GM12872 (cell line): ENCODE data around the gene RAD51B.
A peak's percentile ranks its signal among the peaks of the same experiment; 100 is the strongest.

Source experiments
- TF ChIP-seq, protein P1 (sequence below): IDR thresholded peaks from 3 replicates; pipeline ENCODE4 v1.5.1; 2011; ENCODE audit warnings: low read depth, mild to moderate bottlenecking, low read length, moderate library complexity; ENCODE audit not compliant: insufficient read depth

Gene RAD51B

DNA sequence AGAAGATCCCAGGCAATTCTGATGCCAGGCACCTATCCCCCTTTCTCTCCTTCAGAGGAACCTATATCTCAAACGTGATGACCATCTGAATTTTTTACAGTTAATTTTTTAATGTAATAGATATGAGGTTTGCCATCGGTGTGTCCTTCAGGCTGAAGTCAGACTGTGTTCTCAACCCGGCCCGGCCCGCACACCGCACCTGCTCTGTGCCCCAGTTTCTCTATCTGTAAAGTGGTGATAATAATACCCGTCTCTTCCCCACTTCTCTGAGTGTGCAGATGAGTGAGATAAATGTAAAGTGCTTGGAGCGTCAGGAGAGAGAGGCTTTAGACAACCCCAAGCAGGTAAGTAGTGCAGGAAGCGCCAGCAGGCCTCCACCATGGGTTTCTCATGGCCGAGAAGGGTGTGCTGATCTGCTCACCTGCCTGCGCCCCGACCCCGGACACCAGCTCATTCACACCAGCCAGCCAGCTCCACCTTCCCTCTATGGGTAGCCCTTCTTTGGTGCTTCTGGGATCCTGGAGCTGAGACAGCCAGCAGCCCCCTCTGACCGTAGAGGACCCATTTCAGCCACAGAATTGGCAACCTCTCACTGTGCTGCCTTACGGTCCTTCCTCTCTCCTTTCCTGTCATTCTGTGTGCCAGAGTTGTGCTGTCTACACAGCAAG is 893.3 kb downstream of the RAD51B start:
- TF ChIP-seq, protein P1, sequence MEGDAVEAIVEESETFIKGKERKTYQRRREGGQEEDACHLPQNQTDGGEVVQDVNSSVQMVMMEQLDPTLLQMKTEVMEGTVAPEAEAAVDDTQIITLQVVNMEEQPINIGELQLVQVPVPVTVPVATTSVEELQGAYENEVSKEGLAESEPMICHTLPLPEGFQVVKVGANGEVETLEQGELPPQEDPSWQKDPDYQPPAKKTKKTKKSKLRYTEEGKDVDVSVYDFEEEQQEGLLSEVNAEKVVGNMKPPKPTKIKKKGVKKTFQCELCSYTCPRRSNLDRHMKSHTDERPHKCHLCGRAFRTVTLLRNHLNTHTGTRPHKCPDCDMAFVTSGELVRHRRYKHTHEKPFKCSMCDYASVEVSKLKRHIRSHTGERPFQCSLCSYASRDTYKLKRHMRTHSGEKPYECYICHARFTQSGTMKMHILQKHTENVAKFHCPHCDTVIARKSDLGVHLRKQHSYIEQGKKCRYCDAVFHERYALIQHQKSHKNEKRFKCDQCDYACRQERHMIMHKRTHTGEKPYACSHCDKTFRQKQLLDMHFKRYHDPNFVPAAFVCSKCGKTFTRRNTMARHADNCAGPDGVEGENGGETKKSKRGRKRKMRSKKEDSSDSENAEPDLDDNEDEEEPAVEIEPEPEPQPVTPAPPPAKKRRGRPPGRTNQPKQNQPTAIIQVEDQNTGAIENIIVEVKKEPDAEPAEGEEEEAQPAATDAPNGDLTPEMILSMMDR, result no peak

DNA sequence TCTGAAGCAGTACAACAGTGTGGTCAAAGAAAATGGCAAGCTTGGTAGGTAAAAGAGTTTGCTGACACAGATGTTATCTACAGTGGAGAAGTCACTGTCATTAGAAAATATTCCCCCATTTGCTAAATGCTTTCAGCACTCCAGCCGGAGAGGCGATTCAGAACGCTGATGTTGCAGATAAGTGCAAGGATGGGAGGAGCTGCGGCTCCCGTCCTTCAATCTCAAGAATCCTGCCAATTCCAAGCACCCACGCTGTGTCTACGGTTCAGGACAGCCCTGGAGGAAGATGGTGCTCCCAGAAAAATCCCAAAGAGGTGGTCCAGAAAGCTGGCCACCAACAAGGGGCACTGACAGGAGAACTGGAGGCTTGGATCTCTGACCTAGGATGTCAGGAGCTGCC is 894.2 kb downstream of the RAD51B start:
- TF ChIP-seq, protein P1, result no peak

GRCh38 chr14:68714991-68715924 is 895.7 kb downstream of the RAD51B start:
- TF ChIP-seq, protein P1, result no peak

GRCh38 chr14:68716698-68717097 is 897.1 kb downstream of the RAD51B start:
- TF ChIP-seq, protein P1, result no peak

DNA sequence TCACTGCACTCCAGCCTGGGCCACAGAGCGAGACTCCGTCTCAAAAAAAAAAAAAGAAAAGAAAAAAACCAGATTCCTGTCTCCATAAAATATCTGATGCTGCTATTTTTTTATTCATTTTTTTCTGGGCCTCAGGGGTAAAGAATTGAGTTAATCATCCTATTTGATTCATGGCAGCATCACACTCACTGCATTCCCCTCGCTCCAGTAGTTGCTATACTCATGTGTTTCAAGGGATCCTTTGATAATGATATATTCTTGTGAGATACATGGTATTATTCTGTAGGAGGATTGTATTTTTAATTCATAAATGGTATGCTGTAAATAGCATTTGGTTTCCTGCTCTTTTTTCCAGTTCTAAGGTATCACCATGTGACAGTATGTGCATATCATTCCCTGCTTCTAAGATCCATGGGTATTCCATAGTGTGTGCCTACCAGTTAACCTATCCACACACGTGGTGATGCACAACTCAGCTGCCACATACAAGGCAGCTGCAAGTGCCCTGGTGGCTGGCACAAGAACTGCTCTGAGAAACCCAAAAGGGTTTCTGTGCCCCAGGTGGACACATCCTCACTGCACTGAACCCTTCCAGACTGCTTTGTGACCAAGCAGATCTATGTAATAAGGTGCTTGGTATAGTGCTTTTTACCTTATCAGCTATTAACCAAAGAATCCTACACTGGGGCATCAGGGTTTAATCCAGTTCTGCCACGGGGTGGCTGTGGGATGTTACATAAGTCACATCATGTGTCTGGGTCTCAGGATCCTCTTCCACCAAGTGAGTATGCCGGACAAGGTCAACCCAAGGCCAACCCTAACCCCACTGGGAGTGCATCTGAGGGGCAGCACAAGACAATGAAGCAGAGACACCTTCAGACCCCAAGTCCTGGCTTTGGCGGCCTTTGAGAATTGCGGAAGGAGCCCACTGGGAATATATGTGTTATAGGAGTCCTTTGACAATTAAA is 898.7 kb downstream of the RAD51B start:
- TF ChIP-seq, protein P1, result peak; percentile 78

DNA sequence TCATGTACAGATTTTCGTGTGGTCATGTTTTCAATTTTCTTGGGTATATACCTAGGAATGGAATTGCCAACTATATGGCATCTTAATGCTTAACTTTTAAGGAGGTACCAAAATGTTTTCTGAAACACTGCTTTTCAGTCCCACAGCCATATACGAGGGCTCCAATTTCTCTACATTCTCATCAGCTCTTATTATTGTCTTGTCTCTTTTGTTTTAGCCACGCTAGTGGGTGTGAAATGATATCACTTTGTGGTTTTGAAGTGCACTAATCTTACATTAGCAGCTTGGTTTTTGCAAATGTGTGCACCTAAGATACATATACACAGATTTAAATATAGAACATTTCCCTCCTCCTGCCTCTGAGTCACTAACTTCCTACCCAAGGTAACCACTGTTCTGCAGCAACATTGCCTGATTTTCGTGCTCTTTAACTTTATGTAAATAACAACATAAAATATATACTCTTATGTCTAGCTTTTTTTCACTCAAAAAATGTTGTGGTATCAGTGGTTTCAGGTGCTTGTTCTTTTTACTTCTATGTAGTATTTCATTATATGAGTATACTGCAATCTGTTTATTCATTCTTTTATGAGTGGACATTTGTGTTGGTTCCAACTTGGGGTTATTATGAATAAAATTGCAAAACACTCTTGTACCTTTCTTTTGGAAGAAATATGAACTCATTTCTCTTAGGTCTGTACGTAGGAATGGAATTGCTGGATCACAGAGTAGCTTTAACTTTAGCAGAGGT is 900.2 kb downstream of the RAD51B start:
- TF ChIP-seq, protein P1, result no peak
